ENCODE results near the gene PUM2.
"Not testable (repeated sequence)": the region's sequence is repeated elsewhere in the genome, so short reads cannot be mapped to it uniquely, and the experiment has no call there.

PUM2 gene

DNA sequence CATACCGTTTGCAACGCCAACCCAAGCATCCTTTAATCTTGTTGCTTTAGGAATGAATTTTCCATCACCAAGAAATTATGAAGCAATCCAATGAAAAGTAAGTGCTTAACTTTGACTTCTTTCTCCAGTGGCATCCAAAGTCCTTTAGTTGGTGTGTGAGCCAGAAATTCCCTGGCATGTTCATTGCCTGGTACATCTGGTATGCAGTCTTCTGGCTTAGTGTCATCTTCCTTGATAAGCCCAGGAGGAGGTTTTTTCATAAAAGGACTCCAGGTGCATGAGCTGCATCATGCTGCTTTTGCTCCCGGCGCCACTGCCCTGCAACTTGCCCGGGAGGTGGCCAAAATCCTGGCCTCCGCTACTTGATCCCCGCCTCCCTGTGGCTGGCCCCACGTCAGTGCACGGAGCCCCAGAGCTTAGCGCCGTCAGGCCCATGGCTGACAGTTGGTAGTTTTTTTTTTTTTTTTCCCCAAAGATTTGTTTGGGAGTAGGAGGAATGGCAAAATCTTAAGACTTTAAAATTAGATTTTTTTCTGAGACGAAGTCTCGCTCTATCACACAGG is 58.7 kb downstream of the PUM2 start:
- DNase-seq (ENCODE audit: low read depth), result no peak

DNA sequence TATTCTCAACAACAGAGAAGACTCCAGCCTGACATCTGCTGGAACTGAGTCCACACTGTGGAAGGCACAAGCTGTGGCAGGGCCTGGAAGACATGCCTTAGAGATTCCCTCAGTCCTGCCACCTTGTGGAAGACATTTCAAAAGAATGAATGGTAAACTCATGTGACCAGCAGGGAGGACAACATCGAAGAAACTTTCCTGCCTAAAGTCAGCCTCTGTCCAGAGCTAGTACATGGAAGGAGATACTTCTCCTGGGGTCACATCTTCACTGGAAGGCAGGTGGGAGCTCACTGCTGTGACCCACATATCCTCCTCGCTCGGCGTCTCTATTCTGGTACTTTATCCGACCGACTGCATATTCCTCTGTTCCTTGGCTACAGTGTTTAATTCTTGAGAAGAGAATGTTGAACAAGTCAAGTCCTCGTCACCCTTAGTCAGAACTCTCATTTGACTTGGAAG is 59.5 kb downstream of the PUM2 start:
- DNase-seq (ENCODE audit: low read depth), result peak; percentile 68

DNA sequence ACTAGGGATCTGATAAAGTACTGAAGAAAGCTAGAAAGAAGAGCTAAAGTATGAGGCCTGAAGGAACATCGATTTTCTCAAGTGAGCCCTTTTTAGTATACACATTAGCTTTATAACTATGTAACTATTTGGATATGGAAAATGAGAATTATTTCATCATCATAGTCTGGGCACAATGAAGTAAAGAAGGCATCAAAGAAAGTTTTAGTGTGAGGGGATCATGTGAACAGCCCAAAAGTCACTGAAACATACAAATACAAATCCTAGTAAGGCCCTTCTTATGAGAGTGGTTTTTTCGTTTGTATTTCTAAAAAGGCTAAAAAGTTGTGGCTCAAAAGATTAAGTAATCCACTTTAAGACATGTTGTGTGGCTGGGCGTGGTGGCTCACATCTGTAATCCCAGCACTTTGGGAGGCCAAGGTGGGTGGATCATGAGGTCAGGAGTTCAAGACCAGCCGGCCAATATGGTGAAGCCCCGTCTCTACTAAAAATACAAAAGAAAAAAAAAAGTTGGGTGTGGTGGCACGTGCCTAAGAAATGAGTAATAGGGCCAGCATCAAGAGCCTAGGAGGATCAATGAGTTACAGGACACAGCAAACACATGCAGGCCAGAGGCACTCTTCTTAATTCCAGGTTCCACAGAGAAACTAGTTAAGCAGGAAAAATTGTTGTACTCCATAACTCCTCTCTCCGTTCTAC is 61.9 kb downstream of the PUM2 start:
- DNase-seq (ENCODE audit: low read depth), result peak; percentile 74

DNA sequence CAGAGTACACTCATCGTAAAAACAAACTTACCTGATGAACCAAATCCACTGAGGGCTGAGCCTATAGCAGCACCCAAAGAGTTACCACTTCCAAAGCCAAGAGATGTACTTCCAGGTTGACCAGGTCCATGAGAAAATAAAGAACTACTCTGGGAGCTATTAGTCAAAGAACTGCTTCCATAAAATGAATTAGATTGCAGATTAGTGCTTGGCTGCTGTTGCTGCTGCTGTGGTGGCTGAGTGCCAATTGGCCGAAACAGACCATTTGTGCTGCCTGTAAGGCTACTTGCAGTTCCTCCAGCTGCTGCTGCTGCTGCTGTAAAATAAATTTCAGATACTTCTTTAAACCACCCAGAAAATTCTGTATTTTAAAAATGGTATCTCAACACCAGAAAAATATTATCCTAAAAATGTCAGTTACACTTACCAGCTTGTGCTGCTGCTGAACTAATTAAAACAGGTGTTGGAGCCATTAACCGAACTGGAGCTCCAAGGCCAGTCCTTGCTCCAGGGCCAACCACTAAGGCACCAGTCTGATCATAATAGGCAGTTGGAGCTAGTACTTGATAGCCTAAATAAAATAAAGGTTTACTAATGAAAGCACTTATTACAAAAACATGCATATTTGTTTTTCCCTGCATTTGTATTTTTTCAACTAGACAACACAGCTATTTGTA is 67.6 kb downstream of the PUM2 start:
- DNase-seq (ENCODE audit: low read depth), result no peak

DNA sequence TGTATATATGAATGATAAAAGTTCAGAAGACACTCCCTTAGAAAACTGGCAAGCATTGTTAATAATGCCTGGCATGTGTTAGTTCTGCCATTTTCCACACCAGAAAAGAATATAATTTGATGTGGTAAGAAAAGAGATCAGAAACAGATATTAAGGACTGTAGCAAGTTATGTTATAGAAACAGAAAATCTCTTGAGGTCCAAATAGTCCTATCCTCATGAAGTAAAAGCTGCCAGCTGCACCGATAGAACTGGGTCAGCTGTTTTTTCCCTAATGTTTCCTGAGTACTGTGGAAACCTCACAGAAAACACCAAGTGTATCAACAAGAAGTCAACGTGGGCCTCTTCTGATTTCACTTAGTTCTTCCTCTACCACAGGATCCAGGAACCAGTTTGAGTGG is 68.8 kb downstream of the PUM2 start:
- no peak for DNase-seq (ENCODE audit: low read depth)

DNA sequence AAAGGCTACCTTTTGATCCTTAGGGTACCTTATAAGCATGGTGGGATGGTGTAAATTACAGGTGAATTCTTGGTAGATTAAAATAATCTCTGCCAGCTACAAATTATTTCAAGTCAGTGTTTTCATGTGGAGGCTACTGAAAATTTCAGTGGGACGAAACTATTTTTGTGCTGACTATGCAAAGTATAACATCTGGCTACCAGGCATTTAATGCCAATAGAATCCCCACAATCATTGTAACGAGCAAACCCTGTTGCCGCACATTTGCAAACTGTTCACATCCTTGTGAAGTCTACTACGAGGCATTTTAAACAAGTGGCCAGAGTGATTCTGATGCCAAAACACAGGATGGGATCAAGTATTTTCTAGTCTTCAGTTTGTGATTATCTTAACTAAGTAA is 77.6 kb downstream of the PUM2 start:
- no peak for DNase-seq (ENCODE audit: low read depth)

DNA sequence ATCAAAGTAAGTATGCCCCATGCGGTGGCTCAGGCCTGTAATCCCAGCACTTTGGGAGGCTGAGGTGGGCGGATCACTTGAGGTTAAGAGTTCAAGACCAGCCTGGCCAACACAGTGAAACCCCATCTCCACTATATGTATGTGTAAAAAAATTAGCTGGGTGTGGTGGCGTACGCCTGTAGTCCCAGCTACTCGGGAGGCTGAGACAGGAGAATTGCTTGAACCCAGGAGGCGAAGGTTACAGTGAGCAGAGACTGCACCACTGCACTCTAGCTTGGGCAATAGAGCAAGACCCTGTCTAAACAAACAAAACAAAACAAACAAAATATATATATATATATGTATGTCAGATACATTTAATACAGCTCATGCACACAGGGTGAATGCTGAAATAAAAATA is 82.3 kb downstream of the PUM2 start:
- not testable (repeated sequence) for DNase-seq (ENCODE audit: low read depth)

DNA sequence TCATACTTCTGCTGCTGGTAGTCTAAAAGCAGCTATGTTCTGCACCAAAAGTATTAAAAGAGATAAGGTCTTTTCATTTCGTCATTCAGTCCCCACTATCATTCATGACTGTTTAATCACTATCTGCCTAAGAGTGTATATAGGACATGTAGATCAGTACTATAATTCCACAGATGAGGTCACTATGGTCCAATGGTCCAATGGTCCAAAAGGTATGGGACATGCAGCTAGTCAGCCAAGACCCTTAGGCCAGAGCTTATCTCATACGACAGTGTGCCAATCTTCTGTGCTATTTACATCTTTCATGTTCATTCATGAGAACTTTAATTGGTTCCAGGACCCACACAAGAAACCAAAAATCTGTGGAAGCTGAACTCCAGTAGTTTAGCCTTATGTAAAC is 83.1 kb downstream of the PUM2 start:
- DNase-seq (ENCODE audit: low read depth), result no peak

DNA sequence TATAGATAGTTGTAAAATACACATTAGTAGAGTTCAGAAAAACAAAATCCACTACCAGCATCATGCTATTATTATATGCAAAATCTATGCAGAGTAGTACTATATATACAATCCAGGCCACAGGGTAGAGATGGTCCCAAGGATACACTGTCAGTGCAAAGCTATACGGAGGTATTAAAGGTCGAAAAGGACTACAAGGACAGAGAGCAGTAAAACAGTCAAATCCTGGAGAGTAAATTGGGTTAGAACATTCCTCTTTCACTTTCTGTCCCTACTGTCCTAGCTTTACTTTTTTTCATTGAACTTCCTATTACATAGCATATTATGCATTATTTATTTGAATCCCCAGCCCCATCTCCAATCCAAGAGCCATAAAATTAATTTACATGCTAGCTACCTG is 86.0 kb downstream of the PUM2 start:
- no peak for DNase-seq (ENCODE audit: low read depth)

DNA sequence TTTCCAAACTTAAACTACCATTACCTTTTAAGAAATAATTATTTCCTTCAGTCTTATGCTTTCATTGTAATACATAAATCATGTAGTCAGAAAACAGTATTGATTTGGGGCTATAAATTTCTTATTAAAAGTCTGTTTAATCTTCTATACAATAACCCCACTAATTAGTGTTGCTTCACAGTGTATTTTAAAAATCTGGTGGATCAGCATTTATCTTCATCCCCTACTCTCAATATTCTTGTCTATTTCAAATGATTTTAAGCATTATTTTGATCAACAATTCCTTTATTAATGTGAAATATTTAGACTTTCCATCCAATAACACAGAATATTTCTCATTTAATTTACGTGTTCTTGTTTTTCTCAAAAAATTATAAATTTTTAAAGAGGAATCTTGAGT is 93.2 kb downstream of the PUM2 start:
- DNase-seq (ENCODE audit: low read depth), result no peak

DNA sequence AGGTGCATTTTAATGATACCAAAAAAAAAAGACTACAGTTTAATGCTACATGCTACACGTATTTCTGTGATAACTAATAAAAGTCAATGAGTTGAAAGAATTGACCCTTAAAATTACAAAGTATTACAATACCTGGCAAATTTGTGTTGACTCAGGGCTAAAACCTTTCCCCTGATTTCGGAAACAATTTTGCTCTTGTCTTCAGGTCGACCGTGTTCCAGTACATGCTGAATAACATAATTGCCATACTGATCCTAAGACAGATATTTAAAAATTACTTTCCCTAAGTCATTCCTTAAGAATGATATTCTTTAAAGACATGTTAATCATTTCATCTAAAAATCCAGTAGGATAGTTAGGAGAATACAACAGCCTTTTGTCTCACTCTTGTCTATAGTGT is 95.9 kb downstream of the PUM2 start:
- DNase-seq (ENCODE audit: low read depth), result no peak

DNA sequence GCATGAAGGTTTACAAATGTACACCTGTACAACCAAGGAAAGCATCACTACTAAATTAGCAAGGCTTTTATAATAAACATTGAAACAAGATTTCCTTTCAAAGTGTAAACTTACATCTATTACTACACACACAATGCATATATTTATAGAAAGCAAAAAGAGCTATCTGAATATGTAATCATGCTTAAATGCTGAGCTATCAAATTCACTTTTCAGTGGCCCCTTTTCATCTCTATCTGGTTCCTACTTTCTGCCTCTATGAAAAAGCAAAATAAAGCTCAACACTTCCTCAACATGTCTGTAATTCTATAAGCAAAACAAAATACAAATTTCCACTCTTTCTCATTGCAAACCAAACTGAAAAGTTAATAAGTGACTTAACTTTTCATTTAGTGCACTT is 100.2 kb downstream of the PUM2 start:
- no peak for DNase-seq (ENCODE audit: low read depth)

DNA sequence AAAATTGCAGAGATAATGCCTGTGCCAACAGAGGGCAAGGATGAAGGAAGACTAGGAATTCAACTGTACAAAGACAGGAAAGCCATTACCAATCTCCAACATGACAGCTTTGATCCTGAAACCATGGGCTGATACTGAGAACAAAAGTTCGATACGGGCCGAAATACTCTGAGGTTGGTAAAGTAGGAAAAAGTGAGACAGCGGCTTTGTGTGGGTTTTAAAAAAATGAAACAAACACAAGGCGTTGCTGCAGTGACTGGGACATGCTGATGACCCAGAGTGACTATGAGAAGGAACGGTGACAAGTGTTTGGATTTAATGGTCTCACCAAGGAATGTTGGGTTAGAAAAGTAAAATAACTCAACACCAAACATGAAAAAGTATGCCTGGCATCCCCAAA is 101.5 kb downstream of the PUM2 start:
- DNase-seq (ENCODE audit: low read depth), result no peak

DNA sequence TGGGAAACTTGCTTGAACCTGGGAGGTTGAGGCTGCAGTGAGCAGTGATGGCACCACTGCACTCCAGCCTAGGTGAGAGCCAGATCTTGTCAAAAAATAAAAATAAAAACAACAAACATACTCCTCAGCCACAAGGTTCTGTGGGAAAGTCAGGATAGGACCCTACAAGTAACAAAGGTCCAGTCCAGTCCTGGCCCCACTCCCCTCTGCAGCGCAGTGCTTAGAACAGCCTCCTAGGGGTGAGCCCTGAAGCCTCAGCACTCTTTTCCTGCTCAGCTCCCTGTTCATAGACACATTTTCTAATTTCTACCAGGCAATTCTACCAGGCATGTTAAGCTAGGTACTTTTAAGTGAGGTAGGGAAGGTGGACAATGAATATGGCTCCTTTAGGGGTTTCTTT is 103.6 kb downstream of the PUM2 start:
- no peak for DNase-seq (ENCODE audit: low read depth)

DNA sequence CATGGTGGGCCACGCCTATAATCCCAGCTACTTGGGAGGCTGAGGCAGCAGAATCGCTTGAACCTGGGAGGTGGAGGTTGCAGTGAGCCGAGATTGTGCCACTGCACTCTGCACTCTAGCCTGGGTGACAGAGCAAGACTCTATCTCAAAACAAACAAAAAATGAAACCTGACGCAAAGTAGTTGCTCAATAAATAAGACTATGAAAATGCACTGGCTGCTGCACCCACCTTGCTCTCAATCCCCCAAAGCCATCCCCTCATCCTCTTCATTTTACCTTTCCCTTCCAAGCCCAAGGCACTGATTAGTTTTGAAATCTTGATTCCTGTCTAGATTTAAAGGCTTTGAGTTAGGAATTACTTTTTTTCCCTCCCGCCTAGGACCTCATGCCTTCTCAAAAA is 107.0 kb downstream of the PUM2 start:
- not testable (repeated sequence) for DNase-seq (ENCODE audit: low read depth)

DNA sequence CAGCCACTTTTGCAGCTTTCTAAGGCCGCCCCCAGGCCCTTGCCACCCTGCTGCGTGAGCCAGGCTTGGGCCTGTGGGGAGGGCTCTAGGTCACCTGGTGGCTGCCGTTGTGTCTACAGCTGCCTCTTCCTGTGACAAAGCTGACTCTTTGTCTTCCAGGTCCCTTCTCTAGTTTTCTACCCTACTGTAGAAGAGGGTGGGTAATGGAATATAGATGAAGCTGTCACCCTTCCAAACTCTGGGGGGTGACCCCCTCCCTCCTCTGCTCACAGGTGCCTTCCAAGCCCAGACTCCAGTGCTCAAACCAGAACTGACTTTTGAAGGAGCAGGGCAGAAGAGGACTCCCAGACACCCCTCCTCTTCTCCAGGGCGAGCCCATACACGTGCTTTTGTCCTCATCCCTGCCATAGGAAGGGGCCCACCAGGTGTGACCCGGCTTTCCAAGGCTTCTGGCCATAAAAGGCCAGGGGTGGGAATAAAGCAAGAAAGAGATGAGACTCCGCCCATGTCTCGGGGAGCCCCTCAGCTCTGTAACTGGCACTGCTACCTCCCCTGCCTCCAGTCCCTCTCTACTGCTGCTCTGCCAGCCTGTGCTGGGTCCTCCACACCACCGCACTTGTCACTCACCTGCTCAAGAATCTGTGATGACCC is 107.8 kb downstream of the PUM2 start:
- no peak for DNase-seq (ENCODE audit: low read depth)

DNA sequence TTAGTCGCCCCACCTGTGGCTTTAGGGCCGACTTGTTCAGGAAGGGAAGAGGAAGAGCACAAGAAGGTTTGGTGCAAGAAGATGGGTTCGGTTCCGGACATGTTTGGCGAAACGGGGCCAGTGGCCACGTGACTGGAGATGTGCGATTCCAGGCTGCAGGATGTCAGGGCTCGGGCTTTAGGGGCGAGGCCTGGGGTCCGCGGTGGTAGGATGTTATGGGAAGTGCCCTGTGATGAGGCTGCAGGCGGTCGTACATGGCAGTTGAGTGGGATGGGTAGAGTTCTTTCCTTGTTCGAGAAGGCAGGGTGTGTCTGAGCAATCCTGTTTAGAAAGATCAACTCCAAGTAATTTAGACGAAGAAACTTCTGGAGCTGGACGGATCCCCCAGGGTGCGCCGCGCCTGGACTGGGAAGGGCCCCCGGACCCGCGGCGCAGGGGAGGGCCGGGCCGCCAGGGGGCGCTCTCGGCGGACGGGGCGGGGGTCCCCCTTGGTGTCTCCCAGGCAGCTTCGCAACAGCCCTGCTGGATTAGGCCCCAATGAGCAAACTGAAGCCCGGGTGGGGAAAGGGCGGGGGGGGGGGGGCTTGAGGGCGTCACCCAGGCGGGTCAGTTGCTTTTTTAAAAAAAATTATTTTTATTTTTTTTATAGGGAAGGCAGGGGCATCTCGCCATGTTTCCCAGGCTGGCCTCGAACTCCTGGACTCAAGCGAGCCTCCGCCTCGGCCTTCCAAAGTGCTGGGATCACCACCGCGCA is 108.5 kb downstream of the PUM2 start:
- no peak for DNase-seq (ENCODE audit: low read depth)

DNA sequence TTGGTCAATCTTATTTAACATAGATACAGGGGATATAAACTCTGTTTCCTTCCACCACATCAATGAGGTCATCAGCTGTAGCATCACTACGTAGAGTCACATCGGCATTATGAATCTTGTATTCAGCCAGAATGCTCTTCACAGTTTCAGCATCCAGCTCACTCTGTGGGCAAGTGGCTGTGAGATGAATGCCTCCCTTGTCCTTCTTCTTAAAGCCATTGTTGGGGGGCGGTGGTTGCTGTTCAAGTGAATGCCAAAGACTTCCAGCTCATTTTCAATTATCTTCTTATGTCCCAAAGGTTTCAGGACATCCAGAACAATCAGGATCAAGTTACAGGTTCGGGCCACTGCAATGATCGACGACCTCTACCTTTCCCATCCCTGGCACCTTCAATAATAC is 110.4 kb downstream of the PUM2 start:
- not testable (repeated sequence) for DNase-seq (ENCODE audit: low read depth)

DNA sequence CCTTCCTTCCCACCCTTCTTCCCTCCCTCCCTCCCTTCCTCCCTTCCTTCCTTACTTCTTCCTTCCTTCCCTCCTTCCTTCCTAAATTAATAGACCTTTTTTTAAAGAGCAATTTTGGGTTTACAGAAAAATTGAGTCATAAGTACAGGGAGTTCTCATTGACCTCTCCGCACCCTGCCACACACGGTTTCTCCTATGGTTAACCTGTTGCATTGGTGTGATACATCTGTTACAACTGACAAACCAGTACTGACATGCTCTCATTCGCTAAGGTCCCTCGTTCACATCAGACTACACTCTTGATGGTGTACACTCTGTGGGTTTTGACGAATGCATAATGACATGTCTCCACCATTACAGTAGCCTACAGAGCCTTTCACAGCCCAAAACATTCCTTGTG is 114.1 kb downstream of the PUM2 start:
- no peak for DNase-seq (ENCODE audit: low read depth)

DNA sequence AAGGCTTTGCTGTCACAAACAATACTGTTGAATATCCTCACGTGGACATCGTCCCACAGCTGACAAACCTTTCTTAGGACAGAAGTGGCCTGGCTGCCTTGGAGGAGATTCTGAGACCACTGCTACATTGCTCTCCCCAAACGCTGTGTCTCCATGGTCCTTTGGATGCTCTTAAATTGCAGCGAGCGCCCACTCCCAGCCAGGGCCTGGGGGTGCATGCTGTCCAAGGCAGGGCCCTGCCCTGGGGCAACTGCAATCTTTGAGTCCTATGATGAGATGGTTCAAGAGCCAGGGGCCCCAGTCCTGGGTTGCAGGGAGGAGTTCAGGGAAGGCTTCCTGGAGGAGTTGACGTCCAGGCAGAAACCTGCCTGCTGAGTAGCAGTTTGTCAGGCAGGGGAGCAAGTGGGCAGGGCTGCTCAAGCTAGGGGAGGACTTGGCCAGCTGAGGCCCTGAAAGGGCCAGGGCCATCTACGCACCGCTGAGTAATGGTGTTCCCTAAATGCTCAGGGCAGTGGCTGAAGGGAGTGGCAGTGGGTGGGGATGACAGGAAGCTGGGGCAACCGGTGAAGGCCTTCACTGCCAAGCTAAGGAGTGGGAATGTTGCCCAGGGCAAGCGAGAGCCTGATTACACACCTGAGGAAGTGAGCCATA is 114.9 kb downstream of the PUM2 start:
- no peak for DNase-seq (ENCODE audit: low read depth)

DNA sequence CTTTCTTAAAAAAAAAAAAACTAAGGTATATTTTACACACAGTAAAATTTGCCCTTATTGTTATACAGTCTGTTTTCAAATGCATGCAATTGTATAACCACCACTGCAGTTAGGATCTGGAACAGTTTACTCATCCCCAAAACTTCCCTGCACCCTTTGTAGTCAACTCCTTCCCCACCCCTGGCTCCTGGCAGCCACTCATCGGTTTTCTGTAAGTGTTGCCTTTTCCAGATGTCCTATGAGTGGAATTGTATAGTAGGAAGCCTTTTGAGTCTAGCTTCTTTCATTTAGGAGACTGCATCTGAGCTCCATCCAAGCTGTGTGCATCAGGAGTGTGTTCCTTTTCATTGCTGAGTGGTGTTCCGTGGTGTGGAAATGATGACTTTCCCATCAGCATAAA is 116.0 kb downstream of the PUM2 start:
- not testable (repeated sequence) for DNase-seq (ENCODE audit: low read depth)

DNA sequence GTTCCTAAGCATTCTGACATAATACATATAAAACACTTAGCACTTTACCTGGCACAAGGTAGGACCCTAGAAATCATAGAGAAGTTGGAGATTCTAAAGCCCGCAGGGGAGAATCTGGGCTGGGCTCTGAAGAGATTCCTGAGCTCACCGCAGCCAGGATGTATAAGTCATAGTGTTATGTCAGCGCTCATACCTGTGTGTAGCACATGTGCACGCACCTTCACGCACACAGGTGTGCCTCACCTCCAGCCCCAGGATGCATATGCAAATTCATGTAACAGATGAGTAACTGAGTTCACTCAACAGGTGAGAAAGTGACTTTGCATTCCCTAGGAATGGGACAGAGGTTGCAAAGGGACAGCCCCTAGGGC is 117.8 kb downstream of the PUM2 start:
- DNase-seq (ENCODE audit: low read depth), result no peak

Measured in HS-27A (cell line).